ENCODE data around the gene SCAMP3.
"Not testable (repeated sequence)": the region's sequence is repeated elsewhere in the genome, so short reads cannot be mapped to it uniquely, and the experiment has no call there.

SCAMP3 gene

GRCh38 chr1:155227261-155228095, 34.7 kb downstream of the SCAMP3 start:
- DNase-seq (ENCODE audit: low read depth): peak; percentile 96

GRCh38 chr1:155226910-155227260, 35.3 kb downstream of the SCAMP3 start:
- peak; percentile 20 for DNase-seq (ENCODE audit: low read depth)

GRCh38 chr1:155226188-155226909, 35.8 kb downstream of the SCAMP3 start:
- peak; percentile 61 for DNase-seq (ENCODE audit: low read depth)

GRCh38 chr1:155225404-155225759, 36.8 kb downstream of the SCAMP3 start:
- not testable (repeated sequence) for DNase-seq (ENCODE audit: low read depth)

GRCh38 chr1:155223047-155223446, 39.1 kb downstream of the SCAMP3 start:
- no peak for DNase-seq (ENCODE audit: low read depth)

GRCh38 chr1:155220211-155220965, 41.8 kb downstream of the SCAMP3 start:
- not testable (repeated sequence) for DNase-seq (ENCODE audit: low read depth)

GRCh38 chr1:155219592-155220031, 42.5 kb downstream of the SCAMP3 start:
- no peak for DNase-seq (ENCODE audit: low read depth)

GRCh38 chr1:155218854-155219591, 43.1 kb downstream of the SCAMP3 start:
- DNase-seq (ENCODE audit: low read depth): no peak

GRCh38 chr1:155214702-155215101, 47.5 kb downstream of the SCAMP3 start:
- not testable (repeated sequence) for DNase-seq (ENCODE audit: low read depth)

- DNase-seq (ENCODE audit: low read depth): not testable (repeated sequence)
These were observed 50.1 kb downstream of the SCAMP3 start for GRCh38 chr1:155212051-155212440.

- not testable (repeated sequence) for DNase-seq (ENCODE audit: low read depth)
These were observed 50.6 kb downstream of the SCAMP3 start for GRCh38 chr1:155211381-155212050.

- no peak for DNase-seq (ENCODE audit: low read depth)
These were observed 51.7 kb downstream of the SCAMP3 start for GRCh38 chr1:155210314-155211104.

- DNase-seq (ENCODE audit: low read depth): no peak
These were observed 52.8 kb downstream of the SCAMP3 start for GRCh38 chr1:155209312-155209721.

- peak; percentile 76 for DNase-seq (ENCODE audit: low read depth)
These were observed 53.4 kb downstream of the SCAMP3 start, which contains the start of gene MTX1 for GRCh38 chr1:155208541-155209311. Gene MTX1 (plus strand): TSS chr1:155208695. CDS start chr1:155208805, 110 bp downstream.

- DNase-seq (ENCODE audit: low read depth): no peak
These were observed 54.2 kb downstream of the SCAMP3 start, which contains the start of gene THBS3 for GRCh38 chr1:155207806-155208540. Gene THBS3 (minus strand): TSS chr1:155207897. CDS start chr1:155207876, 21 bp downstream.

GRCh38 chr1:155206891-155207805, 55.0 kb downstream of the SCAMP3 start:
- DNase-seq (ENCODE audit: low read depth): peak; percentile 89

All from stimulated activated CD8-positive, alpha-beta memory T cell treated with anti-CD3 and anti-CD28 coated beads, Interleukin-7, amount 100 ng/mL, for 24 hours (primary cell).